Measurements from ENCODE around the gene ARID5A. TPM values are rescaled to one million over a fixed set of nuclear protein-coding genes. Genes with fewer than 3 reads are reported as not detected.

Gene ARID5A
- total and polyA plus RNA-seq, 2 experiments from 2014 or later: 5.5 to 7.7 TPM

- TF ChIP-seq CTCF (conservative IDR thresholded peaks at IDR 0.05; ENCODE audit: low read depth in 2 of 2): no peak
- no peak for TF ChIP-seq ETS1 (IDR thresholded peaks at IDR 0.05)
- TF ChIP-seq STAT1 (IDR thresholded peaks at IDR 0.05; ENCODE audit: unreplicated experiment): no peak
- no peak for TF ChIP-seq REST (IDR thresholded peaks at IDR 0.05; ENCODE audit: unreplicated experiment)
These were observed 10.4 kb upstream of the ARID5A start (continued) for GRCh38 chr2:96526101-96526591.

- H3K27me3 ChIP-seq (ENCODE audit: insufficient read depth): peaks cover 32% of the 10 kb centered on the region
- no peaks in the 10 kb centered on the region for H3K36me3 ChIP-seq (ENCODE audit: insufficient read depth)
- no peak overlapping the region for H3K27ac ChIP-seq (ENCODE audit: low read depth)
- Mint-ChIP-seq H3K4me1 (peaks cover 20% of the 10 kb centered on the region), H3K27me3 (ENCODE audit: insufficient read depth, low read depth, poor library complexity) (peaks cover 30% of the 10 kb centered on the region), H3K4me3 (peak overlapping the region; percentile 61), H3K36me3 (ENCODE audit: low read depth) (no peaks in the 10 kb centered on the region), H3K27ac (no peak overlapping the region), H3K9me3 (no peaks in the 10 kb centered on the region)
- peak overlapping the region; percentile 80 for H3K4me2 ChIP-seq
- ATAC-seq: no peak
- H3K79me2 ChIP-seq (replicated peaks; ENCODE audit: insufficient read depth): no peaks in the 10 kb centered on the region
- no peaks in the 10 kb centered on the region for H4K20me1 ChIP-seq (replicated peaks; ENCODE audit: insufficient read depth)
- peaks cover 17% of the 10 kb centered on the region for H3K4me1 ChIP-seq (ENCODE audit: insufficient read depth)
- peak overlapping the region; percentile 99 for H2AFZ ChIP-seq
- no peak for DNase-seq (ENCODE audit: low spot score)
- no peaks in the 10 kb centered on the region for H3K9me2 ChIP-seq (ENCODE audit: insufficient read depth)
- H3F3A ChIP-seq (replicated peaks; ENCODE audit: low read depth): no peaks in the 10 kb centered on the region
- peak overlapping the region; percentile 60 for H3K4me3 ChIP-seq
- TF ChIP-seq NANOG (IDR thresholded peaks at IDR 0.05; ENCODE audit: borderline replicate concordance): no peak
- no peak for TF ChIP-seq EZH2 (IDR thresholded peaks at IDR 0.05; ENCODE audit: low read depth, unreplicated experiment)
- TF ChIP-seq STAT1 (IDR thresholded peaks at IDR 0.05; ENCODE audit: unreplicated experiment): no peak
- TF ChIP-seq JUNB (IDR thresholded peaks at IDR 0.05; ENCODE audit: unreplicated experiment): no peak
- TF ChIP-seq, protein P1, sequence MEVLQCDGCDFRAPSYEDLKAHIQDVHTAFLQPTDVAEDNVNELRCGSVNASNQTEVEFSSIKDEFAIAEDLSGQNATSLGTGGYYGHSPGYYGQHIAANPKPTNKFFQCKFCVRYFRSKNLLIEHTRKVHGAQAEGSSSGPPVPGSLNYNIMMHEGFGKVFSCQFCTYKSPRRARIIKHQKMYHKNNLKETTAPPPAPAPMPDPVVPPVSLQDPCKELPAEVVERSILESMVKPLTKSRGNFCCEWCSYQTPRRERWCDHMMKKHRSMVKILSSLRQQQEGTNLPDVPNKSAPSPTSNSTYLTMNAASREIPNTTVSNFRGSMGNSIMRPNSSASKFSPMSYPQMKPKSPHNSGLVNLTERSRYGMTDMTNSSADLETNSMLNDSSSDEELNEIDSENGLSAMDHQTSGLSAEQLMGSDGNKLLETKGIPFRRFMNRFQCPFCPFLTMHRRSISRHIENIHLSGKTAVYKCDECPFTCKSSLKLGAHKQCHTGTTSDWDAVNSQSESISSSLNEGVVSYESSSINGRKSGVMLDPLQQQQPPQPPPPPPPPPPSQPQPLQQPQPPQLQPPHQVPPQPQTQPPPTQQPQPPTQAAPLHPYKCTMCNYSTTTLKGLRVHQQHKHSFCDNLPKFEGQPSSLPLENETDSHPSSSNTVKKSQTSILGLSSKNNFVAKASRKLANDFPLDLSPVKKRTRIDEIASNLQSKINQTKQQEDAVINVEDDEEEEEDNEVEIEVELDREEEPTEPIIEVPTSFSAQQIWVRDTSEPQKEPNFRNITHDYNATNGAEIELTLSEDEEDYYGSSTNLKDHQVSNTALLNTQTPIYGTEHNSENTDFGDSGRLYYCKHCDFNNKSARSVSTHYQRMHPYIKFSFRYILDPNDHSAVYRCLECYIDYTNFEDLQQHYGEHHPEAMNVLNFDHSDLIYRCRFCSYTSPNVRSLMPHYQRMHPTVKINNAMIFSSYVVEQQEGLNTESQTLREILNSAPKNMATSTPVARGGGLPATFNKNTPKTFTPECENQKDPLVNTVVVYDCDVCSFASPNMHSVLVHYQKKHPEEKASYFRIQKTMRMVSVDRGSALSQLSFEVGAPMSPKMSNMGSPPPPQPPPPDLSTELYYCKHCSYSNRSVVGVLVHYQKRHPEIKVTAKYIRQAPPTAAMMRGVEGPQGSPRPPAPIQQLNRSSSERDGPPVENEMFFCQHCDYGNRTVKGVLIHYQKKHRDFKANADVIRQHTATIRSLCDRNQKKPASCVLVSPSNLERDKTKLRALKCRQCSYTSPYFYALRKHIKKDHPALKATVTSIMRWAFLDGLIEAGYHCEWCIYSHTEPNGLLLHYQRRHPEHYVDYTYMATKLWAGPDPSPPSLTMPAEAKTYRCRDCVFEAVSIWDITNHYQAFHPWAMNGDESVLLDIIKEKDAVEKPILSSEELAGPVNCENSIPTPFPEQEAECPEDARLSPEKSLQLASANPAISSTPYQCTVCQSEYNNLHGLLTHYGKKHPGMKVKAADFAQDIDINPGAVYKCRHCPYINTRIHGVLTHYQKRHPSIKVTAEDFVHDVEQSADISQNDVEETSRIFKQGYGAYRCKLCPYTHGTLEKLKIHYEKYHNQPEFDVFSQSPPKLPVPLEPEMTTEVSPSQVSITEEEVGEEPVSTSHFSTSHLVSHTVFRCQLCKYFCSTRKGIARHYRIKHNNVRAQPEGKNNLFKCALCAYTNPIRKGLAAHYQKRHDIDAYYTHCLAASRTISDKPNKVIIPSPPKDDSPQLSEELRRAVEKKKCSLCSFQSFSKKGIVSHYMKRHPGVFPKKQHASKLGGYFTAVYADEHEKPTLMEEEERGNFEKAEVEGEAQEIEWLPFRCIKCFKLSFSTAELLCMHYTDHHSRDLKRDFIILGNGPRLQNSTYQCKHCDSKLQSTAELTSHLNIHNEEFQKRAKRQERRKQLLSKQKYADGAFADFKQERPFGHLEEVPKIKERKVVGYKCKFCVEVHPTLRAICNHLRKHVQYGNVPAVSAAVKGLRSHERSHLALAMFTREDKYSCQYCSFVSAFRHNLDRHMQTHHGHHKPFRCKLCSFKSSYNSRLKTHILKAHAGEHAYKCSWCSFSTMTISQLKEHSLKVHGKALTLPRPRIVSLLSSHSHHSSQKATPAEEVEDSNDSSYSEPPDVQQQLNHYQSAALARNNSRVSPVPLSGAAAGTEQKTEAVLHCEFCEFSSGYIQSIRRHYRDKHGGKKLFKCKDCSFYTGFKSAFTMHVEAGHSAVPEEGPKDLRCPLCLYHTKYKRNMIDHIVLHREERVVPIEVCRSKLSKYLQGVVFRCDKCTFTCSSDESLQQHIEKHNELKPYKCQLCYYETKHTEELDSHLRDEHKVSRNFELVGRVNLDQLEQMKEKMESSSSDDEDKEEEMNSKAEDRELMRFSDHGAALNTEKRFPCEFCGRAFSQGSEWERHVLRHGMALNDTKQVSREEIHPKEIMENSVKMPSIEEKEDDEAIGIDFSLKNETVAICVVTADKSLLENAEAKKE (CRISPR knock-in tag; IDR thresholded peaks at IDR 0.05): no peak
- TF ChIP-seq CTCF (conservative IDR thresholded peaks at IDR 0.05; ENCODE audit: low read depth in 2 of 2): no peak
These were observed 9.8 kb upstream of the ARID5A start for GRCh38 chr2:96526615-96527285.
